Inflammatory macrophage (primary cell): ENCODE data around the gene MICALL1.

Experiments used
- DNase-seq, 2 donors: peaks; one replicate each; pipeline ENCODE4 v3.0.0-alpha.2; 2020 to 2022
- total RNA-seq, 18 experiments: gene quantifications; one replicate each; lab custom pipeline; 2026; ENCODE audit warnings: mixed read lengths in 6 of 18, inconsistent platforms in 2 of 18; lab: John Stamatoyannopoulos, UW

Gene MICALL1
- total RNA-seq = 39.7 to 181 (median 79.6) reads per million in 18 experiments

- DNase-seq = peak; percentile 47 to 81
Measured at GRCh38 chr22:37905534-37906363, at the start of gene MICALL1. Gene MICALL1 (plus strand): TSS chr22:37906297. CDS start chr22:37906423, 126 bp downstream.

- DNase-seq = no peak
Measured at GRCh38 chr22:37860796-37861421, 45.2 kb upstream of the MICALL1 start.

GRCh38 chr22:37862570-37863325, 43.3 kb upstream of the MICALL1 start:
- no peak for DNase-seq

GRCh38 chr22:37865510-37865909, 40.6 kb upstream of the MICALL1 start:
- no peak for DNase-seq

- DNase-seq = no peak
Measured at GRCh38 chr22:37870273-37870672, 35.8 kb upstream of the MICALL1 start.

GRCh38 chr22:37880668-37881440, 25.2 kb upstream of the MICALL1 start:
- DNase-seq = no peak

- DNase-seq = no peak
Measured at GRCh38 chr22:37884420-37884819, 21.7 kb upstream of the MICALL1 start.

GRCh38 chr22:37887584-37888378, 18.3 kb upstream of the MICALL1 start:
- no peak for DNase-seq

GRCh38 chr22:37891926-37892325, 14.2 kb upstream of the MICALL1 start:
- no peak for DNase-seq

- no peak for DNase-seq
Measured at GRCh38 chr22:37892566-37893335, 13.3 kb upstream of the MICALL1 start.

GRCh38 chr22:37893583-37893983, 12.5 kb upstream of the MICALL1 start:
- no peak for DNase-seq

- DNase-seq = no peak
Measured at GRCh38 chr22:37894939-37895670, 11.0 kb upstream of the MICALL1 start.

GRCh38 chr22:37896181-37896592, 9.9 kb upstream of the MICALL1 start:
- peak; percentile 44 to 59 for DNase-seq

- DNase-seq = no peak
Measured at GRCh38 chr22:37896939-37897338, 9.2 kb upstream of the MICALL1 start.

GRCh38 chr22:37897807-37898206, 8.3 kb upstream of the MICALL1 start:
- DNase-seq = no peak

- DNase-seq = no peak
Measured at GRCh38 chr22:37898441-37899181, 7.5 kb upstream of the MICALL1 start.

GRCh38 chr22:37904572-37905533, 1.2 kb upstream of the MICALL1 start:
- DNase-seq = peak; percentile 87 to 95
